SK-N-SH treated with all-trans-retinoic acid at 6 μM for 48 hours (cell line): ENCODE measurements around the gene SIRT7.

Experiments
- RARB ChIP-seq: fragments of 250-450 bp; sonication (Bioruptor Pico); IDR thresholded peaks from 2 replicates; pipeline ENCODE4 v1.8.0; 2021; ENCODE audit warnings: mild to moderate bottlenecking, moderate library complexity
- ZNF70 ChIP-seq: fragments of 450-650 bp; formaldehyde crosslinking; IDR thresholded peaks from 2 replicates; pipeline ENCODE4 v1.5.0; 2020; ENCODE audit warnings: mild to moderate bottlenecking, moderate library complexity
- TF ChIP-seq, protein P1 (sequence below): fragments of 250-450 bp; sonication (Bioruptor Pico); IDR thresholded peaks from 2 replicates; pipeline ENCODE4 v1.5.1; 2021; ENCODE audit warnings: mild to moderate bottlenecking, moderate library complexity

- TF ChIP-seq RARB (CRISPR knock-in tag) (no peak), ZNF70 (CRISPR knock-in tag) (no peak)
- TF ChIP-seq, protein P1, sequence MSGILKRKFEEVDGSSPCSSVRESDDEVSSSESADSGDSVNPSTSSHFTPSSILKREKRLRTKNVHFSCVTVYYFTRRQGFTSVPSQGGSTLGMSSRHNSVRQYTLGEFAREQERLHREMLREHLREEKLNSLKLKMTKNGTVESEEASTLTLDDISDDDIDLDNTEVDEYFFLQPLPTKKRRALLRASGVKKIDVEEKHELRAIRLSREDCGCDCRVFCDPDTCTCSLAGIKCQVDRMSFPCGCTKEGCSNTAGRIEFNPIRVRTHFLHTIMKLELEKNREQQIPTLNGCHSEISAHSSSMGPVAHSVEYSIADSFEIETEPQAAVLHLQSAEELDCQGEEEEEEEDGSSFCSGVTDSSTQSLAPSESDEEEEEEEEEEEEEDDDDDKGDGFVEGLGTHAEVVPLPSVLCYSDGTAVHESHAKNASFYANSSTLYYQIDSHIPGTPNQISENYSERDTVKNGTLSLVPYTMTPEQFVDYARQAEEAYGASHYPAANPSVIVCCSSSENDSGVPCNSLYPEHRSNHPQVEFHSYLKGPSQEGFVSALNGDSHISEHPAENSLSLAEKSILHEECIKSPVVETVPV (CRISPR knock-in tag) = no peak
These were observed 22.6 kb downstream of the SIRT7 start for GRCh38 chr17:81895400-81895799.
